CD4-positive, alpha-beta T cell treated with Interleukin-1 beta for 1 hour (primary cell): ENCODE results near the gene NAA40.

Source experiments
- DNase-seq, 2 donors: peaks; one replicate each; pipeline ENCODE4 v3.0.0-alpha.2; 2020 to 2022

NAA40 gene

GRCh38 chr11:63938479-63939396, at the start of gene NAA40:
Gene NAA40, plus strand, starts transcription at chr11:63939002. Its CDS starts 95 bp downstream, at chr11:63939097.
- peak; percentile 94 to 96 for DNase-seq

GRCh38 chr11:63889344-63889743, 49.5 kb upstream of the NAA40 start:
- DNase-seq, result no peak

DNA sequence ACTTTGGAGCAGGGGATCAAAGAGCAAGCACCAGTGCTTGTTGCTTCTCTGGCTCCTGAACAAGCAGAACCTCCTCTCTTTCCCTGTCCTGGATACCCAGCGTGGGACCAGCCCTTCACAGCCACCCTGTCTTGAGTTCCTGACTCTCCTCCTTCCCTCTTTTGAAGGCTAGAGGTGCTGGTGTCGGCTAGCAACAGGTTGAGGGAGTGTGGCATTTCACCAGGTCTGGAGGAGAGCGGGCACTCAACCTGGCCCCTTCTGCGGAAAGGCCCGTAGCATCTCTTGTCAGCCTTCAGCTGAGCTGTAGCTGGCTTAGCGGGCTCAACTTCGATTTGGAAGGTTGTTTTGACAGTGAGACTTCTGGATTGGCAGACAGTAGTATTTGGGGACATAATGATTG, 48.4 kb upstream of the NAA40 start:
- DNase-seq, result no peak

- no peak for DNase-seq
These were observed 46.6 kb upstream of the NAA40 start for GRCh38 chr11:63892228-63892627.

- no peak for DNase-seq
These were observed 45.4 kb upstream of the NAA40 start for GRCh38 chr11:63893355-63893754.

GRCh38 chr11:63896071-63896470, 42.7 kb upstream of the NAA40 start:
- DNase-seq, result no peak

DNA sequence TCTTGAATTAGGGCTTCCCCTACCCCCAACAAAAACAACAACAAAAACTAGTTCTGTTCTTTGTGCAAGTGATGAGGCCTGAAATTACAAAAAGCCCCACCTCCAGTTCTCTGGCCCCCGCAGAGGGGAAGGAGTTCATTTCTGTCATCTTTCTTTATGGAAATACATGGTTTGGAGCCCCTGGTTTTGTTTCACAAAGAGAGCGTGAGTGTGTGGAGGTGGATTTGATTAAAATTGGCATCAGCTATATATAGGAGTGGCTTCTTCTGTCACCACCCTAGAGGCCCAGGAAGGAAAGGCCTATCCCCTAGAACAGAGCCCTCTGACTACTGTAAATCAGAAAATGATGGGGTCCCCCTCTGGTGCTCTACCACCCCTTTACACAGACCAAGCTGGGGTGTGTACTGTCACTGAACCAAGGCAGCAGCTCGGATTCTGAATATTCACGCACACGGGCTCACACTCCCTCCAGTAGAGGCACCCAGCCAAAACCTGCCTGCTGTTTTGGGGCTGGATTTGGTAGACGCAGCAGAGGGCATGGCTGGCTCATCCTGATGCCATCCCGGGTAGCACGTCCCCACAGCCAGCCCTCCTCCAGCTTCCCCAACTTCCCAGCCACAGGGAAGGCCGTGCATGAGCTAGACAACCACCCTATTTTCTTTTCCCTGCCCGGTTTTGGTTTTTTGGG, 41.2 kb upstream of the NAA40 start:
- DNase-seq, result no peak

DNA sequence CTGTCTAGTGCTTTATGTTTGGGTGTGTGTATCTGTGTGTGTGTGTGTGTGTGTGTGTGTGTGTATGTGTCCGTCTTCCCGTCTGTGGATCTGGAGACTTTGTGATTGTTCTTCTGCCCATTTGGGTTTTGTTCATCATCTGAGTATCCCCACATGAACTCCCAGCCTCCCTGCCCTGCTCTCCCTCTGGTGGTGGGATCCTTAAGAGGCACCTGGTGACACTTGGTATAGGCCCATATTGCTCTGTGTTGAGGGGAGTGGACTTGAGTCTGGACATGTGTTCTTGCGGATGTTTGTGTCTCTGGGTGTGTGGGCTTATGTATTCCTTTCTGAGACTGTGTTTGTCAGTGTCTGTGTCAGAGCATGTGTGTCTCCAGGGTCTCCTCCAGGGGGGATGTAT, 37.1 kb upstream of the NAA40 start:
- peak in 1 of 2 donors; percentile 13 for DNase-seq

- no peak for DNase-seq
These were observed 34.9 kb upstream of the NAA40 start for GRCh38 chr11:63903884-63904283.

DNA sequence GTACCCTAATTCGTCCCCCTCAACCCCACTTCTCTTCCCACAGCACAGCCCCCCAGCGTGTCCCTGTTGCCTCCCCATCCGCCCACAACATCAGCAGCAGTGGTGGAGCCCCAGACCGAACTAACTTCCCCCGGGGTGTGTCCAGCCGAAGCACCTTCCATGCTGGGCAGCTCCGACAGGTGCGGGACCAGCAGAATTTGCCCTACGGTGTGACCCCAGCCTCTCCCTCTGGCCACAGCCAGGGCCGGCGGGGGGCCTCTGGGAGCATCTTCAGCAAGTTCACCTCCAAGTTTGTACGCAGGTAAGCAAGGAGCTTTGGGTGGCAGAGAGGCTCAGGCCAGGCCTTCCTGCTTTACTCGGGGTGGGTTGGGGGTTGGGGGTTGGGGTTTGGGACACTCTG, 34.1 kb upstream of the NAA40 start:
- DNase-seq, result no peak

DNA sequence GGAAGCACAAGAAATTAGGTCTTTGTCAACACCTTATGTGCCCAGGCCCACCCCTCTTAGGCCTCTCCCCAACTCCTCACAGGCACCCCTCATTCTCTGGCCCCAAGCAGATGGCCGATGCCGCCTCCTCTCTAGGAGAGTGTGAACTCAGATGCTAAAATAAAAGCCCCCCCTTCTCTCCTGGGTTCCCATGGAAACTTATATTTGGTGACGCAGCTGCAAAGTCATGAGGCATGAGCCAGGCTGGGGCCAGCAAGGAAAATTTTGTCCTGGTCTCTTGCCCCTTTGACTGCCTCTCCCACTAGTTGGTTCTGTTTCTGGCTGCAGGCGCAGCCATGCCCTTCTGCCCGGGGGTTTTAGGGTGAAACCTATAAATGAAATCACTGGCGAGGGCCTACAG, 33.6 kb upstream of the NAA40 start:
- DNase-seq, result no peak

GRCh38 chr11:63906087-63906486, 32.7 kb upstream of the NAA40 start:
- no peak for DNase-seq

- peak; percentile 51 to 59 for DNase-seq
These were observed 32.2 kb upstream of the NAA40 start for GRCh38 chr11:63906585-63906984.

GRCh38 chr11:63907063-63907462, 31.7 kb upstream of the NAA40 start:
- no peak for DNase-seq

DNA sequence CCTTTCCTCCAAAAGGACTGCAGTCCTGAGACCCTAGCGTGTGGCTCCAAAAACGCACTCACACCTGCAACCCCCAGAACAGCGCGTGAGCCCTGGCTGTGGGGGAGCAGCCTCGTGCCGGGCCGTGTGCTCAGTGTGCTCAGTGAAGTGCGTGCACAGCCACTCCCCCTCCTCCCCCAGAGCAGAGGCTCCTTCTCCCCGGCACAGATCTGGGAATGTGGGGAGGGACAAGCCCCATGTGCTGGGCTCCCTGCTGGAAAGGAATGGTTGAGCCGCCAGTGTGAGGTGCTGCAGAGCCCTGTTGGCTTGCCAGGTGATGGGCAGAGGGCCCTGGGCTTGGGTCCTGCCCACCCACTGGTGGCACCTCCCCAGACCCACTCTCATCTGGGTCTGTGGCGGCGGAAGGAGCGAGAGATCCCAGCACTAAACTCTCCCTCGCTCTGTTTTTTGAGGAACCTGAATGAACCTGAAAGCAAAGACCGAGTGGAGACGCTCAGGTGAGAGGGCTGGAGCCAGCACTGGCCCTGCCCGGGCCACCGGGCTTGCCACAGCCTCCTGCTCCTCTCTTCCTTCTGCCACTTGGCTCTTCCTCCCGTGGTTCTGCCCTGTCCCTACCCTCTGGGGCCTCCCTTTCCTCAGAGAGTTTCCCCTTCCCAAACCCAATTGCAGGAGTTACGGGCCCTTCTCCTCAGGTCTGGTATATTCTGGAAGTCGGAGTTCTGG, 30.8 kb upstream of the NAA40 start:
- no peak for DNase-seq

GRCh38 chr11:63908631-63909401, 30.0 kb upstream of the NAA40 start:
- no peak for DNase-seq

DNA sequence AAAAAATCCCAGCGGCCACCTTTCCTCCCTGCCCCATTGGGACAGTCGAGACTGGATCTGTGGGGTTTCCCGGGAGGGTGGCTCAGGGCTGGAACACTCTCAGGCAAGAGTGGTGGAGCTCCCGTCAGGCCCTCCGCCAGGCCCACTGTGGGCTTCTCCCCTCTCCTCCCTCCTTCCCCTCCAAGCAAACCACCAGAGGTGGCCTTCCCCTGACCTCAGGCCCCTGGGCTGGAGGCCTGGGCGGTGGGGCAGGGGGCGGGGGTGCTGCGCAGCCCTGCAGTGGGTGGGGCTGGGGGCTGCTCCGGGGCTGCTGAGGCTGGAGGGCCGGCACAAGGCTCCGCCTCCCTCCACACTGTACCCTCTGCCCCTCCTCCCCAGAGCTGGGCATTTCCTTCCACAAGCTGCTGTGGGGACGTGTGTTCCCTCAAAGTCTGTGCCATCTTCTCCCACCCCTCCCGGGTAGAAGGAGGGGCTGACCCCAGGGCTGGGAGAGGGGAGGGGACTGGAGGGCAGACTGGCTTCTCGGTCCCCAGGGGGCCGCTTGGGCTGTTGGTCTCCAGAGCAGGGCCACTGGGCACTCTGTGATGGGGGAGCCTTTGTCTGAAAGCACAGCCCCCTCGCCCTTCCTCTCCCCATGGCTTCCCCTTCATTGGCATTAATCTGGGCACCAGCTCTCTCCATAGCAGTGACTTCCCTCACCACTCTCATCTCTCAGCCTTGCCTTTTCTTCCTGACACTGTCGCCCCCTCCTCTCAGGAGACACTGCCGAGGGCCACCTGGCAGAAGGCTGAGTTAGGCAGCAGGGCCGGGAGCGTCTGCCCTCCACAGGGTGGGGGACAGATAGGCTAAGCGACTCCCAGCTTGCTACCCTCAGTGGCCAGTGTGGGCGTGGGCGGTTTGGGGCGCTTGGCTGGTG, 29.0 kb upstream of the NAA40 start:
- DNase-seq, result no peak

DNA sequence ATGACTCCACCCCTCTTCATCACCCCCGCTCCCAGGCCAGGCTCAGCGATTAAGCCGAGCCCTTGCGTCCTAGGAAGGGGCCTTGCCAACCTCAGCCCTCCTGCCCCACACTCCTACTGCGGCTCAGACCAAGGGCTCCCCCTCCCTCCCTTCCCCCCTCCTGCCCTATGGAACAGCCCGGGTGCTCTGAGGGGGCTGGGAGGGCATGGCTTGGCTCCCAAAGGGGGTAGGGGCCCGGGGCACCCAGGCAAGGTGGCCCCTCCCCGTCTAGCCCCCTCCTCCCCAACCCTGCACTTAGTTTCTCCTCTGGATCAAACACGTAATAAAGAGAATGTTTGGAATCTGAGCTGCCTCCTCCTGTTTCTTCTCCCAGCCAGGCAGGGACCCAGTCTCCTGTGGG, 28.1 kb upstream of the NAA40 start:
- DNase-seq, result no peak

DNA sequence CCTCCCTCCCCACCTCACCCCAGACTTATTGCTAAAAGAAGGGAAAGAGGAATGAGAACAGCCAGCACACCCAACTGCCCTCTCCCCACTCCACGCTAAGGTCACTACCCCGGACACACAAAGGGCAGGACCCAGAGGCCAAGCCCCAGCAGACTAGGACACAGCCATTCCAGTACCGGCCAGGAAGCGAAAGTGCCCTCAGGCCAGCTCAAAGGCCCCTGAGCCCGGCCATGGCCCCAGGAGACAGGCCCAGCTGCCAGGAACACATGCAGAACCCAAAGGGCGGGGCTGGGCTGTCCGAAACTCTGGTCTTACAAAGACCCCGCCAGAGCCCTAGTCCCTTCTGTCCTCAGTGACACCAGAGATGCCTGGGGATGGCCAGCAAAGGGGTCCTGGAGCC, 27.4 kb upstream of the NAA40 start:
- DNase-seq, result no peak

DNA sequence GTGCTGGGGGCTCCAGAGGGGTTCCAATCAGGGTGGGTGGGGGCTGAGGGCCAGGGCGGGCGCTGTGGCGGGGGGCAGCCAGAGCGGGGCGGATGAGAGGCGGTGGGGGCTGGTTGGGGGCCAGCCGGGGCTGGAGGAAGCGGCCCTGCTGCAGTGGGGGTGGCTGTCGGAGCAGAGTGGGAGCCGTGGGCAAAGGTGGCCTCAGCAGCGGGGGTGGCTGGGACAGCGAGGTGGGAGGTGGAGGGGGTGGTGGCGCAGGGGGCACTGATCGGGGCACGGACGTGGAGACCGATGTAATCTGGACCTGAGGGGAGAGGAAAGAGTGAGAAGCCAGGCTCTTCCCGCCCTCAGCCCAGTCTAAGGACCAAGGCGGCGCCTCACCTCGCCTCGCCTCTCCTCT, 26.9 kb upstream of the NAA40 start:
- no peak for DNase-seq

- DNase-seq, result no peak
These were observed 26.1 kb upstream of the NAA40 start for GRCh38 chr11:63912678-63913077.
